Brain microvascular endothelial cell (primary cell): Measurements from ENCODE around the gene ZWILCH.

Experiments
- DNase-seq: peaks from one replicate; pipeline ENCODE4 v3.0.0-alpha.2; 2020
- H3K27ac ChIP-seq: fragments of 250-450 bp; sonication (Bioruptor Pico); 2 replicates; pipeline ENCODE4 v1.5.1; 2020; ENCODE audit warnings: mild to moderate bottlenecking, moderate library complexity
- H3K27me3 ChIP-seq: fragments of 250-450 bp; sonication (Bioruptor Pico); replicated peaks from 2 replicates; pipeline ENCODE4 v1.5.1; 2020; ENCODE audit warnings: mild to moderate bottlenecking
- H3K36me3 ChIP-seq: fragments of 250-450 bp; sonication (Bioruptor Pico); replicated peaks from 2 replicates; pipeline ENCODE4 v1.5.1; 2020; ENCODE audit warnings: mild to moderate bottlenecking
- H3K4me3 ChIP-seq: 2 replicates; pipeline ENCODE4 v1.5.1; 2011; ENCODE audit warnings: low read depth, mild to moderate bottlenecking, control low read depth, low read length, moderate library complexity
- in situ Hi-C: cut with HindIII; loops from 2 replicates; pipeline ENCODE4 v1.10.0; 2017; ENCODE audit warnings: low sequenced_read_pairs, low pct_ligation_motif_present
- TF ChIP-seq, protein P1 (sequence below): IDR thresholded peaks from 2 replicates; pipeline ENCODE4 v1.5.1; 2011; ENCODE audit warnings: low read depth, mild to moderate bottlenecking, moderate library complexity, low read length, control low read depth, inconsistent platforms; ENCODE audit errors: missing control alignments

Gene ZWILCH

DNA sequence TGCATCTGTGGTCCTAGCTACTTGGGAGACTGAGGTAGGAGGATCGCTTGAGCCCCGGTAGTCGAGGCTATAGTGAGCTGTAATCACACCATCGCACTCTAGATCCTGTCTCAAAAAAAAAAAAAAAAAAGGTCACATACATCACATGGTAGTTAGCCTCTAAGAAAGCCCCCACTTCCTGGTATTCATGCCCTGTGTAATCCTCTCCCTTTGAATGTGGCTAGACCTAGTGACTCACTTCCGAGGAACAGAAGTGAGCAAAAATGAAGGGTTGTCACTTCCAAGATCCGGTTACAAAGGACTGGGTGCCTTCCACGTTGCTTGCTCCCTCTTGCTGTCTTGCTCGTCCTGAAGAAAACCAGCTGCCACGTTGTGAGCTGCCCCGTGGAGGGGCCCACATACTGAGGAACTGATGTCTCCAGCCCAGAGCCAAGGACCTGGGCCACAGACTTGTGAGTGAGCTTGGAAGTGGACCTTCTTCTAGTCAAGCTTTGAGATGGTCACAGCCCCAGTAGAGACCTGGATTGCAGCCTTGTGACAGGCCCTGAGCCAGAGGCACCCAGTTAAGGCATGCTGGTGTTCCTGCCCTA lies 73.3 kb downstream of the ZWILCH start:
- Histone ChIP-seq H3K36me3 (no peaks in the 10 kb centered on the region), H3K27ac (peak overlapping the region; percentile 13), H3K27me3 (no peaks in the 10 kb centered on the region), H3K4me3 (no peak overlapping the region)
- peak; percentile 60 for DNase-seq
- TF ChIP-seq, protein P1, sequence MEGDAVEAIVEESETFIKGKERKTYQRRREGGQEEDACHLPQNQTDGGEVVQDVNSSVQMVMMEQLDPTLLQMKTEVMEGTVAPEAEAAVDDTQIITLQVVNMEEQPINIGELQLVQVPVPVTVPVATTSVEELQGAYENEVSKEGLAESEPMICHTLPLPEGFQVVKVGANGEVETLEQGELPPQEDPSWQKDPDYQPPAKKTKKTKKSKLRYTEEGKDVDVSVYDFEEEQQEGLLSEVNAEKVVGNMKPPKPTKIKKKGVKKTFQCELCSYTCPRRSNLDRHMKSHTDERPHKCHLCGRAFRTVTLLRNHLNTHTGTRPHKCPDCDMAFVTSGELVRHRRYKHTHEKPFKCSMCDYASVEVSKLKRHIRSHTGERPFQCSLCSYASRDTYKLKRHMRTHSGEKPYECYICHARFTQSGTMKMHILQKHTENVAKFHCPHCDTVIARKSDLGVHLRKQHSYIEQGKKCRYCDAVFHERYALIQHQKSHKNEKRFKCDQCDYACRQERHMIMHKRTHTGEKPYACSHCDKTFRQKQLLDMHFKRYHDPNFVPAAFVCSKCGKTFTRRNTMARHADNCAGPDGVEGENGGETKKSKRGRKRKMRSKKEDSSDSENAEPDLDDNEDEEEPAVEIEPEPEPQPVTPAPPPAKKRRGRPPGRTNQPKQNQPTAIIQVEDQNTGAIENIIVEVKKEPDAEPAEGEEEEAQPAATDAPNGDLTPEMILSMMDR: no peak
- in situ Hi-C loops: no loop called here

DNA sequence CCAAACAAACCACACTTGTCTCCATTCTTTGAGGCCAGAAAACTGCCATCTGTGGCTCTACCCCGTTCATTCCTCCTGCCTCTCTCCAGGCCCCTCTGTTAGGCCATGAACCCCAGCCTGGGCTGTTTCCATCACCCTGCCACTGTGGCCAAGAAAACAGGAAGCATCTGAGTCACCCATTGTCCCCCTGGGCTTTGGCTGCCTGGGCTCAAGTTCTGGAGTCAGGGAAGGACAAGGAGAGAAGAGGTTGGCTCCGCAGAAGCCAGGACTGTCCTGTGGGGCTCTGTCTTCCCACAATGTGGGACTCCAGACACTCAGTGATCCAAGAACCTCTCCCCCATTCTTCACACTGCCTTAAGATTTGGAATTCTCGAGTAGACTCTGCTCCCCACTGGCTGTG lies 75.5 kb downstream of the ZWILCH start:
- Histone ChIP-seq H3K36me3 (no peaks in the 10 kb centered on the region), H3K27ac (peak overlapping the region; percentile 5), H3K27me3 (no peaks in the 10 kb centered on the region), H3K4me3 (no peak overlapping the region)
- in situ Hi-C loops: no loop called here
- peak; percentile 55 for DNase-seq
- TF ChIP-seq, protein P1: no peak

DNA sequence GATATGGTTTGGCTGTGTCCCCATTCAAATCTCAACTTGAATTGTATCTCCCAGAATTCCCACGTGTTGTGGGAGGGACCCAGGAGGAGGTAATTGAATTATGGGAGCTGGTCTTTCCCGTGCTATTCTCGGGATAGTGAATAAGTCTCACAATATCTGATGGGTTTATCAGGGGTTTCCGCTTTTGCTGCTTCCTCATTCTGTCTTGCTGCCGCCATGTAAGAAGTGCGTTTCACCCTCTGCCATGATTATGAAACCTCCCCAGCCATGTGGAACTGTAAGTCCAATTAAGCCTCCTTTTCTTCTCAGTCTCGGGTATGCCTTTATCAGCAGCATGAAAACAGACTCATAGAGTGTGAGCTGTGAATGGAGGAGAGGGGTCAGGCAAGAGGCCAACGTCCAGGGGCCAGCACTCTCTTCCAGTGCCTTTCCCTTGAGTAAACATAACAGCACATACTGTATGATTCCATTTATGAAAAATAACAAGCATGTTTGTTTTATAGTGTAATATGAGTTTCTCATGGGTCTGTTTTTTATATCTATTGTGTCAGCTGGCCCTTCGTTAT lies 76.9 kb downstream of the ZWILCH start:
- in situ Hi-C loops: no loop called here
- no peaks in the 10 kb centered on the region for H3K36me3 ChIP-seq
- DNase-seq: peak; percentile 42
- TF ChIP-seq, protein P1: no peak
- no peak overlapping the region for H3K4me3 ChIP-seq
- H3K27me3 ChIP-seq: no peaks in the 10 kb centered on the region
- H3K27ac ChIP-seq: no peak overlapping the region

DNA sequence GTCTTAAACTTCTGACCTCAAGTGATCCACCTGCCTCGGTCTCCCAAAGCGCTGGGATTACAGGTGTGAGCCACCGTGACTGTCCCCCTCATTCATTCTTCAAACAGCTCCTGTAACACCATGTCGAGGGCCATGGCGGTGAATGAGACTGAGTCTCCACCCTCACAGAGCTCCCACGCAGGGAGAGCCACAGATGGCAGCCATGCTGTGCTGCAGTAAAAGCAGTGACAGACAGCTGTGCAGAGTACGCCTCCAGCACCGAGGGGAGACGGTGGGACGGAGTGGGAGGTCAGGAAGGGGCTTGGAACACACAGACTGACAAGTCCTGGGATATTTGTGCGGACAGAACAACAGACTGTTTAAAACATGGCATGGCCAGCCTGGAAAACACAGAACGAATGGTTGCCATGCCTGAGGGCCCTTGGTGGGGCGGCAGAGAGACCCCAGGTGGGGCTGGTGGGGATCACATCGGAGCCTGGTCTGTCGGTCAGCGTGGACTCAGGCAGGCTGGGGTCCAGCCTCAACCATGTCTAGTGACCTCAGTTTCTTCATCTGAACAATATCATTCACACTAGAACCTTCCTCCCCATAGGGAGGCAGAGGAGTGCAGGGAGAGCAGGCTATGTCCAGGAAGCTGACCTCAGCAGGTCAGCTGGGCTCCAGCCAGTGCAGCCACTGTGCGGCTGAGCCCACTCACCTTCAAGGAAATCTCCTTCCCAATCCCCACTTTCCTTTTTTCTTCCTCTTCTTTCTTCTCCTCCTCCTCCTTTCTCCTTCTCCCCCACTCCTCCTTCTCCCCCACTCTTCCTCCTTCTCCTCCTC lies 81.2 kb downstream of the ZWILCH start:
- Histone ChIP-seq H3K4me3 (no peak overlapping the region), H3K27me3 (no peaks in the 10 kb centered on the region), H3K27ac (no peak overlapping the region), H3K36me3 (no peaks in the 10 kb centered on the region)
- in situ Hi-C loops: no loop called here
- DNase-seq: no peak
- TF ChIP-seq, protein P1: no peak

DNA sequence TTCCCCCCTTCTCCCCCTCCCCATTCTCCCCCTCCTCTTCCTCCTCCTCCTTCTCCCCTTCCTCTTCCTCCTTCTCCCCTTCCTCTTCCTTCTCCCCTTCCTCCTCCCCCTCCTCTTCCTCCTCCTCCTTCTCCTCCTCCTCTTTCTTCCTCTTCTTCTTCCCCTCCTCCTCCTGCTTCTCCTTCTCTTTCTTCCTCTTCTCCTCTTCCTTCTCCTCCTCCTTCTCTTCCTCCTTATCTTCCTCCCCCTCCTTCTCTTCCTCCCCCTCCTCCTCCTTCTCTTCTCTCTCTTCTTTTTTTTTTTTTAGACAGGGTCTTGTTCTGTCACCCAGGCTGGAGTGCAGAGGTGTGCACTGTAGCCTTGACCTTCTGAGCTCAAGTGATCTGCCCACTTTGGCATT lies 81.9 kb downstream of the ZWILCH start:
- in situ Hi-C loops: no loop called here
- Histone ChIP-seq H3K27me3 (no peaks in the 10 kb centered on the region), H3K4me3 (no peak overlapping the region), H3K27ac (no peak overlapping the region), H3K36me3 (no peaks in the 10 kb centered on the region)
- TF ChIP-seq, protein P1: no peak
- no peak for DNase-seq
